NCI-H748 (cell line): ENCODE results near the gene VAPA.

ENCODE experiments used
- DNase-seq: peaks from one replicate; lab custom pipeline; 2025; ENCODE audit not compliant: unreplicated experiment; lab: John Stamatoyannopoulos, UW

Gene VAPA

DNA sequence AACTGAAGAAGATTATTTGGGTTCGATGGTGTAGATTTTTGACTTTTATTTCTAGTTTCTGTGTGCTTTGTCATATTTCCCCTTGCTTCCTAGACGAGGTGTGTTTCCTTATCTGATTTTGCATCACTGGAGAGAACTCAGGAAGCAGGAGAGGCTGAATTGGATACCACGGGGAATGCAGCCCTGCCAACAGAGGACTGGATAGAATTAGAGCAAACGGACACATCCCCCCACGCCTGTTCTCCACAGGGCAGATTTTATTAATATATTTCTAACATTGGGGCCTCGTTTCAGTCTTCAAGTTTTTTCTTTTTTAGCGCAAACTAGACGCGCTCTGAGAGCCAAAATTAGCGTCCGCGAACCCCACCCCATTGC is 678 bp upstream of the VAPA start:
- peak; percentile 69 for DNase-seq

DNA sequence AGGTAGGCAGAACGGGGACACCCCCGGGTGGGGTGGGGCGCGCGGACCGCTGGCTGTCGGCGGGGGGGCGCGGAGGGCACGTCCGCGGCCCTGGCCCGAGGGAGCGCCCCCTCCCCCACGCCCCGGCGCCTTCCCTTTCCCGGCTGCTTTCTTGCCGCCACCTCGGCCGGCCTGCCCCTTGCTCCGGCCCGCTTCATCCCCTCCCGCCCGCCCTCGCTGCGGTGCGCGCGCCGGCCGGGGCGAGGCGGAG is 443 bp downstream of the VAPA start:
- DNase-seq = peak; percentile 72

DNA sequence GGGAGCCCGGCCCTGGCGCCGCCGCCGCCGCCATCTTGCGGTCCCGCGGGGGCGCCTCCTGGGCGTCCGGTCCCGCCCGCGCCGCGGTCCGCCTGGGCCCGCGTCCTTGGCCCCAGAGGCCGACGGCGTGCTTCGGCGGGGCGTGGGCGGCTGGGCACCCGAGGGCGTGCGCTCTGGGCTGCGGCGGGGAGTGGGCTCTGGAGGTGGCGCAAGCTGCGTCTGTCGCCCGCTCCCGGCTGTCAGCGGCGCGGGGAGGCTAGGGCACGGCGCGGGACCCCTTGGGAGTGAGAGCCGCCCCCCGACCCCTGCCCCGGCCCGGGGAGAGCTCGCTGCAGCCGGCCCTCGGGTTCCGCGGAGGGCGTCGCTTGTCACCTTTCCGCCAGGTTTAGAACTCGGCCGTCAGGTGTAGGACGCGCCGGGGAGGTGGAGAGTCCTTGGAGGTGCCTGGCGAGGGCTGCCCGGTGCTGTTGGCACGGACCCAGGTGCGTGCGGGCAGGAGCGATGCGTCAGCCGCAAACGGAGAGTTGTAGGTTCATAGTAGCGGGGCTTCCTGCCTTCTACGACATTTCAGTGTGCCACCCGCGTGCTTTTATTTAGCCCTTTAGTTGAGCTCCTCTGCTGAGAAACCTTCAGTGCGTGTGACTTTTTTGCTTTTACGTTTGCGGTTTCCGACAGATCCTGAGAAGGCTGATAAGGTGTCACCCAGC is 921 bp downstream of the VAPA start:
- DNase-seq = peak; percentile 73

DNA sequence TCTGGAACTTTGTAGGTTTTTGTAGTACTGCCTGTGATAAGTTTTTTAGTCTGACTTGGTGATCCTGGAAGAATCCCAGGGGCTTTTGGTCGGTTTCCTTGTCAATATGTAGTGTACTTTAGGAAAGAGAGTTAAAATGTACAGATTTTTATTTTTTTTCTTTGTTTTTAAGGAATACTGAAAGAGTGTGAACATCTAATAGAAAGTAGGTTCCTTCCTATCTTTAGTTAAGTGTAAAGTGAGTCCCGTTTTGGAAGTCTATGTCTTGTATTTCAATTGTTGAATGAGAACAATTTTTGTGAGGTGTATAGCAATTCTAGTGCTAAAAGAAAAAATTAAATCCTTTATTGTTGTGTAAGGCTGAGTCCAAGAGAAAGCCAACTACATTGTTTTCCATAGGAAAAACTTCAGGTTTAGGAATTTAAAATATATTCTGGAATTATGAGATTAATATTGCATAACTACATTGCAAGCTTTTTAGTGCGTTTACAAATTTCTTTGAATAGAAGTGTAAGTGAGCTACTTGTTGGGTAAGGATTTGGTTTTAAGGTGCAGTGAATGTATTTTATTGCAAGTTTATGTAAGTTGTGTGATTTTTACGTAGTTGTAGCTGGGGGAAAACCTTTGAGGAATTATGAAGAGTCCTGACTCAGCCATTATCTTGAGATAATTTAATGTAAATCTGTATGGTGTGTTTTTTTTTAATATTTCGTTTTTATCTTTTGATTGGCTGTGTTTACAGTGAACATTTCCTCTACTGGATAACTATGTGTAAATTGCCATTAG is 1.7 kb downstream of the VAPA start:
- DNase-seq = no peak

DNA sequence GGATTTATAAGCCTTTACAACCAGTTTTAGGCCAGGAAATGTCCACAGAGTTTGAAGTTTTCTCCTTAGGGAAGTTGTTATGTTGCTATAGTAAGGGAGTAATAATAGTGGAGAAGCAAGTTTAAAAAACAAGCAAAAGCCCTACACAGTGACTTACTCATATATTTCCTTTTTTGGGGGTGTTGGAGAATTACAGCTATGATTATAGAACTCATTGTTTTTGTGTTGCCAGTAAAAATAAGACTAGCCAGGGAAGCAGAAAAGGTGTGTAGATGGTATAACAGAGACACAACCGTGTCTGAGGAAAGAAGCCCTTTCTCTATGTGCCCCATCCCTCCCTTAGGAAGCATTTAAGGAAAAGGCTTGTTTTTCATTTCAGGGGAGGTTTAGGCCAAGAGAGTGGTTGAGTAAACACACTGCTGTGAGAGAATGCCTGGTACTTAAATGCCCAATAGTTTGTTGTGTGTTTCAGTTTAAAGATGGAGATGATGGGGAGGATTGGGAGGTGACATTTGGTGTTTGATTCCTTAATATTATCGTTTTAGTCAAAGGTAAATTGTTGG is 2.3 kb downstream of the VAPA start:
- no peak for DNase-seq

DNA sequence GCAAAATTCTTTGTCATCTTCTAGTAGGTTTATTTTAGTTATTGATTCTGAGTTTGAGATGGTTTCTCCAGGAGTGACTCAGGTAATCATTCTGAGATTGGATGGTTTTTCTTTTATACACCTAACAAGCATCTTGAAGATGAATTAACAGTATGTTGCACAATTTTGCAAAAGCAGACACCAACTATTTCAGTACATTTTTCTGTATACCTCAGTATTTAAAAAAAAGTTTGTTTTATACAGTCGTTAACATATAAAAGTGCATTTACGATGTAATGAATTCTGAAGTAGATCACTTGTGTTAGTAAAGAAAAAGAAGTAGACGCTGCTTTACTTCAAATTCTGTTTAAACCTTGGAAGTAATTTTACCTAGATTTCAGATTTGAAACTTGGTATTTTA is 3.0 kb downstream of the VAPA start:
- no peak for DNase-seq

DNA sequence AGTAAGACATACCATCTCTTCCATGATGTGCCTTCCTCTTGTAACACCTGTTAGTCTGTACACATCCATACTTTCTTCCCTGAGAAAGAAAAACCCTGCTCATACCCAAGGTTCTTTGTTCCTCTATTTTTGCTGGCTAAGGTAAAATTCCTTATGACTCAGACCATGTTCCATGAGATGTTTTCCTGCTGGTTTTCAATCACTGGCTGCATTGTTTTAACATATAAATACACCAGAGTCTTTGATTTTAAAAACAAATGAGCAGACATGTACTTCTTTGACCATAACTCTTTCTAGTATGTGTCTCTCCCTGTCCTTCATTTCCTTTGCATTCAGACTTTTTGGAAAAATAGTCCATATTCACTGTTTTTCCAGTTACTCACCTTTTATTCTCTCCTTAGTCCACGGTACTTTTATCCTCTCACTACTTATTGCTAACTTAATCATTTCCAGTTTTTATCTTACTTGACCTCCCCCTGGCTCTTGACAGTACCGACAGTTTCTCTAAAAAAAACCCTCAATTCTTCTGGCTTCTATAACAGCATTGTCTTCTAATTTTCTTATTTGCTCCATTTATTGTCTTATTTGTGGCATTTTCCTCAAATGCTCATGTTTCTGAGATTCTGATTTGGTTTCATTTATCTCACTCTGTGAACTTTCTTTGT is 4.3 kb downstream of the VAPA start:
- no peak for DNase-seq

DNA sequence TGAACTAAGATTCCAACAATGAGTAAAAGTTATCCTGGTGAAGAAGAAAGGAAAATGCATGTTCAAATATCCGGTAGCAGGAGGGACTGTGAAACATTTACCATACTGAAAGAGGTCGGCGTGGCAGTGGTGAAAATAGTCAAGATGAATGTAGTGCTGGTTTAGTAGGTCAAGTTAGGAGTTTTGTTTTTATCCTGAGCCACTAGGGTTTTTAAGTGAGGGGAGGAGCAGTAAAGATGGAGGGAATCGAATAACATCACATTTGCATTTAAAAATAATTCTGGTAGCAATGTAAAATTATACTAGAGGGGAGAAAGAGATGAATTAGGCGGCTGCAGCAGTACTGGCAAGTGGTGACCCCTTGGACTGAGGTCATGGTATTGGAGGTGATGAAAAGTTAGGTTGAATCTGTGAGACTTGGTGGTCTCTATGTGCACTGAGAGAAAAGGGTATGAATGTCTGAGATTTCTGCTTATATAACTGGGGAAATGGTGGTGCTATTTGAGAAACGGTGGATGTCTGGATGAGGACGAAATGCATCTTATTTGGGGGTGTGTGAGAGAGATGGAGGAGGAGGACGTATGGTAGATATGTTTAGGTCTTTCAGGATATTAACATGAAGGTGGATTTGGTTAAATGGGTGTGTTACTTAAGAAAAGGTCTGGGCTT is 5.9 kb downstream of the VAPA start:
- DNase-seq = no peak

DNA sequence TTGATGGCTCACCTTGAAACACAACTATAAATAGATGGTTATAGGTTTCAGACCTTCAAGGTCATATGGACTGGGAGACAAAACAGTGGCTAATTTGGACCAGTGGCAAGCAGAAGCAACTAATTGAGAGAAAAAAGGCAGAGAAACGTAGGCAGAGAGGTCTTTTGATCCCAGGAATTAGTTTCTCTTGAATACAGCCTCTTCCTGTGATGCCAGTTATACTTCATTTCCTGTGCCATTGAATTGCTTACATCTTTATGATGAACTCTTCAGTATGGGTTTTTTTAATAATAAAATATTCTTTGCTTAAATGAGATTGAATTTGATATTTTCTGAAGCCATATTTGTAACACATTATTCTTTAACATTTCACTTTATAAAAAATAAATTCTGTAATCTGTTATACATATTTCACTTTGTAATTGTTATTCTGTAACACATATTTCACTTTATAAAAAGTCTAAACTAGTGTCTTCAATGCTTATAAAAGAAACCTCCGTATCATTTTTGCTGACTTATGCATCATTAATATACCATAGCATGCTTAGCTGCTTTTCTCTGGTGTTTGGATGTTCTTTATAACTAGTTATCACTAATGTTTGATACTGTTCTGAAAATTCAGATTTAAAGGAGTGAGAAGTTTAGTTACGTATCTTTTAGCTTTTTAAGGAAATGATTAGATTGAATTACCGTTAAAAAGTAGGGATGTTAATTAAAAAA is 8.9 kb downstream of the VAPA start:
- DNase-seq = no peak

DNA sequence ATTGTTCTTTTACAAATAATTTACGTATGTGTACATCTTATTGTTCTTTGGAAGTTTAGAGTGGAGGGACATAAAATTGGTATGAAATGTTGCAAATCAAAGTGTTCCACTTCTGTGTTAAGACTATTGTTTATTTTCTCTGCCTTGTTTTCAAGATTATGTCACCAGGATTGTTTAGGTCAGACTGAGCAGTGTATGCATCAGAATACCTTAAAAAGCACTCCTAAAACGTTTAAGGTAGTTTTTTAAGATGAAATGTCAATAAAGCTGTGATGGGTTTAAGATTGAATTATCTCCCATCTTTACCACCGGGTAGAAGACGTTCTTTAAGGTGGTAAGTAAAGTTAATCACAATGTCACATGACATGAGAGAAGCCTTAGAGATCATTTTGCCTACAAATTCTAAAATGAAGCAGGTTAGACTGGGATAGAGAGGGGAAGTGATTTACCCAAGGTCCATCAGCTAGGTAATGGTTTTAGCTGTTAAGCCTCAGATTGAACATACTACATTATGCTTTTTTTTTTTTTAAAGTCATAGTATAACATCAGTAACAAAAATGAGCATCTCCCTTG is 10.6 kb downstream of the VAPA start:
- DNase-seq = no peak

DNA sequence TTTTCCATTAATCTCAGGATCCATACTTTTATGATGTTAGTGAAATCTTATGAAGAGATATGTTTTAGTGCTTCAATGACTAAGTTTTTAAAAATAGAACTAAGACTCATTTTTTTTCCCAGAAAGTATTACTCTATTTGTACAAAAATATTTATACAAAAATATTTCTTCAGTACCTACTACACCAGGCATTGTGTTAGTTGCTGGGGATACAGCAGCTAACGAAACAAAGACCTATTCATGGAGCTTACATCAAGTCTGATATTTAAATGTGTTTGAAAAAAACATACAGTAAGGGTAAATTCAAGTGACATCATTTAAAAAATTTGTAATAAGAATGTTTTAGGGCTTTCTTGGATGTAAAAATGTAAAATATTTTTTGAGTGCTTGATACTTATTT is 11.6 kb downstream of the VAPA start:
- DNase-seq = no peak

DNA sequence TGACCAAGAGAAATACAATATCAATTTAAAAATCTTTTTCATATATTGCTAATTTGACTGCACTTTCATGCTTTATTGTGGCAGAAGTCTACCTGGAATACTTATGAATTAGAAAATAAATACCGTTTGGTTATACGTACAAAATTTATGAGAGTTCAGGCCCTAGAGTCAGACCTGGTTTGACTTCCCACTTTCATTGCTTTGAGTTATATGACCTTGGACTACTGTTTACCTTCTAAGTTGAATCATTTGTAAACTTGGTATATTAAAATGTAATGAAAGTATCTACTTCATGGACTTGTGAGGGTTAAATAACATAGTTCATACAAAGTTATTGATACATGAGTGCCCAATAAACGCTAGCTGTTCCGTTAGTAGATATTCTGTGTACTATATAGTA is 12.0 kb downstream of the VAPA start:
- no peak for DNase-seq

DNA sequence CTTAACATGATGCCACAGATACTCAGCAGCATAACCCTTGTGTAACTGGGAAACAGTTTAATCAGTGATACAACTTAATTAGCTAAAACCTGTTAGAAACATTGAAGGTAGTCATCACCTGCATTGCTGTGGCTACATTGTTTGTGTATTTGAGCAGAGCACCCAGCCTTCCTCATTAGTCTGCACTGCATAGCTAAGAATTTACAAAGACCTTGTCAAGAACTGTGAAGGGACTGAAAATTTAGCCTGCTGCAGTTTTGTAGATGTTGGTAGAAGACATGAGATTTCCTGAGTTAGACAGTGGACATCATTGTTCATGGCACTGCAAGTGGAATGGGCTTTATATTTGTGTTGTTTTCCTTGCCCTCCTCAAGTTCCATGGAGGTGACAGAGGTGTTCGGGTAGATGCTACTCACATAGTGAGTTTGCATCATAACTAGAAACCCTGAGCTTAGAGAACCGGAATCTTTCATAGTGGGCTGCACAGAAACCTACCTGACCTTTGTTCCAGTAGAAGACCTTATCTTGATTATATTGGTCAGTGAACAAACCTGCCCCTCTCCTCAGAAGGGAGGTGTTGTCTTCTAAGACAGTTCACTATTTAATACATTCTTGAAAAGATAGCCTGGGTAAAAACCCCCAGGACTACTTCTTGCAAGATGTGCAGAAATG is 12.5 kb downstream of the VAPA start:
- no peak for DNase-seq

DNA sequence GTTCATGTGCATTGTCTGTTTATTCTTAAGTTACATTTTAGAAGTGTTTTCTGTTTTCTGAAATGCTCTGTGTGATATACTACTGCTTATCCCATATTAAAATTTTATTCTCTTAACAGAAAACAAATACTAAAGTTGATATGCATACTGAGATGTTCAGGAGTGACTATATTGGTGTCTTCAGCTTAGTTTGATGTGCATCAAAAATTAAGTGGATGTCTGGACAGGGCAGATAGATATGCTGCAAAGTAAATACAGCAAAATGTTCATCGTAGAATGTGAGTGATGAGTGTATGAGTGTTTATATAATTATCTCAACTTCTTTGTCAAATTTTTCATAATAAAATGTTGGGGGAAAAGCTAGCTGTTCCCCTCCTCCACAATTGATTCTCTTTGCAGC is 13.2 kb downstream of the VAPA start:
- DNase-seq = no peak

DNA sequence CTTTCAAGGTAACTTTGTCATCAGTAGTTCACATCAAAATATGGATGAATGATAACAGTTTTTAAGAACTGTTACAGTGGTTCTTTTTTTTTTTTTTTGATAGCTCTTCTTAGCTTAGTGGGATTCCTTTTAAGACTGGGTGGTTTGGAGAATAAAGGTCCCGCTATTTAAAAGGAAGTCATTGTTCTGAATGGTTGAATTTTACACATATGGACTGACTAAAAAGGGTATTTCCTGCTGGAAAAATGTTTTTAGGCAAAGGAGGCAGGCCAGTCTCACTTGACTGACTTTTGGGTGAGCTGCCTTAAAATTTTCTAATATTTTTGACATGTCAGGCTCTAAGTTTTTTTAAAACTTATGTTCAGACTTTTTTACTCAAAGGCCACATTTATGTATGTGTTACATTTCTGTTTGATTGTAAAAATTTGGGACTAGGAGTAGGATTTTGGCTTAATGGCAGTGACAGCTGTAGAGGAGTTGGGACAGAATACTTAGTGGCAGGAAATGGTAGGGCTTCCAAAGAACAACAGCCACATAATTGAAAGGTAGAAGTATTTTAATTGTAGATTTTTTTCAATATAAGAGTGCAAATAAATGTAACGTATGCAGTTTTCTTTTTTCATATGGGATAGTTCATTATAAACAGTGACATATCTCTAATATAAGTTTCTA is 13.7 kb downstream of the VAPA start:
- no peak for DNase-seq

DNA sequence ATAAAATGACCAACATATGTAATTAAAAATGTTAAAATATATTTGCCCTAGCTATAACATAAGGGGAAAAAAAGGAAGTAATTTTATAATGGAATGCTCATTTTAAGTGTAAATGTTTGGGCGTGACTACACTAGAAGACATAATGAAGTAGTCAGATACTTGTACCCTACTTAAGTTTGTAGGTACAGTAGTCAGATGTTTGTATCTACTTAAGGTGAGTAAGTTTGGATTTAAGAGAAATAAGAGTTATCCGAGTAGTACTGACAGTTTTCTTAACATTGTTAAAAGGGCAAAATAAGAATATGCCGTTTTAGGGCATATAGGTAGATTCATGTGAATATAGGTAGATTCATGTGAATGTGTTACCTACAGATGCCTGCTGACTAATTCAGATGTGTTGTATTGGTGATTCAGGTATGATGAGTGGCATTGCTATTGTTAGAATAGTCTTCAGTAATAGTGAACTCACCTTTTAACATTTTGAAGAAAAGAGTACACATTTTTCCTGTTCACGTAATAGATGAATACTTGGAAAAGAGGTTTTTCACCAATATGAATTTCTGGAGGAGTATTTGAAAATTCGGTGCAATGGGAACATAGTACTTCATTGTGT is 14.9 kb downstream of the VAPA start:
- no peak for DNase-seq

DNA sequence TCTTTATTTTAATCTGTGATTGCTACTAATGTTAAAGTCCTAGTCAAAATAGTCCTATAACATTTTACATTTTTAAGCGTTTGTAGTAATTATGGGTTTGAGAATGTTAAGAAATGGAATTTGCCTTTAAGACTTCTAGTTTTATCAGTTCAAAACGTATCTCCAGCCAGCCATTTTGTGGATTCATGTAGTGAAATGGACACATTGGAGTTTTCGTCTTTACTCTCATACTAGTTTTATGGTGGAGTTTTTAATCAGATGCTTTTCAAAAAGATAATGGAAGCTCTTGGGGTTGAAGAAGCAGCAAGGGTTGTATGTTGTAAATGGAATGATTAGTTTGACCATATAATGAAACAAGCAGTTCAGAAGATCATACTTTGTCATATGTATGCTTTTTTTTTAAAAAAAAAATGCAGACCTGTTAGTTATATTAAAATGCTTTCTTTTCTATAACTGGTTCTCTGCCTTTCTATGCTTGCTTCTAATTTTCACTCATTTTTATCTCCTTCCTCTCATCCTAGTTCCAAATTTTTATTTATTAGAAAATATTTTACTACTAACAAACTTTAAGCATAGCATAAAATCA is 16.6 kb downstream of the VAPA start:
- no peak for DNase-seq

DNA sequence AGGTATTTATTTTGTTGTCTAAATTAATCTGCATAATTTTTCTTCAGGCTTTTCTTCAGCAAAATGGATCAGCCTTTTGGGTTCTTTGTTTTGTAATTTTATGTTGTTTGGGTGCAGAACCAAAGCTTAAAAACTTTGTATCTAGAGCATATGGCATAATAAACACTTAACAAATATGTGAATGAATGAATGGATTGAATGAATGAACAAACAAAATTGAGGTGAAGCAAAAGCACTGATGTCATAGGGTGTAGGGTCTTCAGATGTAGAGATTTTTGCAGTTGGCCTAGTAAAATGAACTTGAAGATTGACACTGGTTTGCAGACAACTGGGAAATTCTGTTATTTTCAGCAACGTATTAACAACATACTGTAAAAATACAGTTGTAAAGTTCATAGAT is 17.3 kb downstream of the VAPA start:
- DNase-seq = no peak

DNA sequence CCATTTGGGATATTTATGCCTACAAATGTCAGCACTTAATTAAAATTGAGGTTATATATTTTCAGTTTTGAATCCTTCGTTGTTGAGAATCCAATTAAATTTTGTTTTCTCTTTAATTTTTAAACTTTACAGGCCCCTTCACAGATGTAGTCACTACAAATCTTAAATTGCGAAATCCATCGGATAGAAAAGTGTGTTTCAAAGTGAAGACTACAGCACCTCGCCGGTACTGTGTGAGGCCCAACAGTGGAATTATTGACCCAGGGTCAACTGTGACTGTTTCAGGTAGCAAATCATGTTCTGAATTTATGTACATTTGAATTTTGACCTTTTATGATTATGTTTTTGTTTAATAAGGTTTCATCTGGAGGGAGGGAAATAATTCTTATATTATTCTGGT is 17.9 kb downstream of the VAPA start:
- DNase-seq = no peak
